ENCODE results near the gene ZSCAN22.

Gene ZSCAN22

DNA sequence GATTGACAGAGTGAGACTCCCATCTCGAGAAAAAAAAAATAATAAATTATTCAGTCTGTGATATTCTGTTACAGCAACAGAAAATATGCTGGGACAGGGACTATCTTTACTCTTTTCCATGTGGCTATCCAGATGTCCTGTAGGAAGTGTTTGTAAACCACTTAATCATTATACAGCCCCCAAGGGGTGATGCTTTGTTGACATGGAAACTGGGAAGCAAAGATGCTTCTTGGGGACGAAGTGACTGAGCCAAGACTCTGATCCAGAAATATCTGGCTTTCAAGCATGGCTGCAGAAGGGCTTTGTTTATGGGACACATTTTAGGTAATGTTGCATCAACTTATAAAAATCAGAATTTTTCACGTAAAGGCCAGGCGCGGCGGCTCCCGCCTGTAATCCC, 42.6 kb upstream of the ZSCAN22 start:
- no peak for TF ChIP-seq CTCF (conservative IDR thresholded peaks at IDR 0.05; ENCODE audit: low read depth, low read length)
- no peak for DNase-seq (ENCODE audit: low read depth)
- no peak overlapping the region for H3K4me3 ChIP-seq (ENCODE audit: low read depth, low read length)

- DNase-seq (ENCODE audit: low read depth) = no peak
- H3K4me3 ChIP-seq (ENCODE audit: low read depth, low read length) = no peak overlapping the region
- TF ChIP-seq CTCF (conservative IDR thresholded peaks at IDR 0.05; ENCODE audit: low read depth, low read length) = no peak
Observed at GRCh38 chr19:58291943-58292342, 34.9 kb upstream of the ZSCAN22 start.

DNA sequence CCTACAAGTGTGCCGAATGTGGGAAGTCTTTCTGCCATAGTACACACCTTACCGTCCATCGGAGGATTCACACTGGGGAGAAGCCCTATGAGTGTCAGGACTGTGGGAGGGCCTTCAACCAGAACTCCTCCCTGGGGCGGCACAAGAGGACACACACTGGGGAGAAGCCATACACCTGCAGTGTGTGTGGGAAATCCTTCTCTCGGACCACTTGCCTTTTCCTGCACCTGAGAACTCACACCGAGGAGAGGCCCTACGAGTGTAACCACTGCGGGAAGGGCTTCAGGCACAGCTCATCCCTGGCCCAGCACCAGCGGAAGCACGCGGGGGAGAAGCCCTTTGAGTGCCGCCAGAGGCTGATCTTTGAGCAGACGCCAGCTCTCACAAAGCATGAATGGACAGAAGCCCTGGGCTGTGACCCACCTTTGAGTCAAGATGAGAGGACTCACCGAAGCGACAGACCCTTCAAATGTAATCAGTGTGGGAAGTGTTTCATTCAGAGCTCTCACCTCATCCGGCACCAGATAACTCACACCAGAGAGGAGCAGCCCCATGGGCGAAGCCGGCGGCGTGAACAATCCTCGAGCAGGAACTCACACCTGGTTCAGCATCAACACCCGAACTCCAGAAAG, 31.9 kb upstream of the ZSCAN22 start:
- no peak for TF ChIP-seq CTCF (conservative IDR thresholded peaks at IDR 0.05; ENCODE audit: low read depth, low read length)
- no peak overlapping the region for H3K4me3 ChIP-seq (ENCODE audit: low read depth, low read length)
- DNase-seq (ENCODE audit: low read depth) = no peak

DNA sequence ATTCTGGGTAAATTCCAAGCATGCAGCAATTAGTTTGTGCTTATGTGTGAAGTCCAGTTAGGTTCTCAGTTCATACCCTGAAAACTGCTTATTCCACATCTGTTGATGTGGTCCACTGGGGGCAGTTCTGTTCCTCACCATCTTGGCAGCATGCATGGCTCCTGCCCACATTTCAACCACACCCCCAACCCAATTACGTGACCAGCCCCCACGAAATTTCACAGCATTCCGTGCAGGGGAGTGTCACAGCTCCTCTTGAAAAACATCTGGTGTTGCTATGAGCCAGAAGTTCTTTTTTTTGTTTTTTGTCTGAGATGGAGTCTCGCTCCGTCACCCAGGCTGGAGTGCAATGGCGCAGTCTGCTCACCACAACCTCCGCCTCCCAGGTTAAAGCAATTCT, 30.7 kb upstream of the ZSCAN22 start:
- no peak overlapping the region for H3K4me3 ChIP-seq (ENCODE audit: low read depth, low read length)
- DNase-seq (ENCODE audit: low read depth) = no peak
- TF ChIP-seq CTCF (conservative IDR thresholded peaks at IDR 0.05; ENCODE audit: low read depth, low read length) = no peak

DNA sequence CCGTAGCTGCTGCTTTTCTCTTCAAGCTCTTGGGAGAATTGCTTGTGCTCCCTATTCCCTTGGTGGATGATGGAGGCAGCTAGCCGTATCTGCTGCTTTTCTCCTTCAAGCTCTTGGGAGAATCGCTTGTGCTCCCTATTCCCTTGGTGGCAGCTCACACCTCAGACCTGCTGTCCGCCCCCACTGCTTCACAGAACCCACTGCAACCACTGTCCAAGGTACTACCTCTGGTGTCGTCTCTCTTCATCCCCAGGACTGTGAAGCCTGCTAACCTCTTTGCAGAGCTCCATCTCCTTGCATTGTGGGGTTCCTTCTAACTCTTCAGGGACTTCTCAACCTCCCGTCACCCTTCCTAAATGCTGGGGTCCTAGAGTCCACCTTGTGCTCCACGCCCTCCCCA, 26.2 kb upstream of the ZSCAN22 start:
- no peak for TF ChIP-seq CTCF (conservative IDR thresholded peaks at IDR 0.05; ENCODE audit: low read depth, low read length)
- DNase-seq (ENCODE audit: low read depth) = no peak
- H3K4me3 ChIP-seq (ENCODE audit: low read depth, low read length) = no peak overlapping the region

DNA sequence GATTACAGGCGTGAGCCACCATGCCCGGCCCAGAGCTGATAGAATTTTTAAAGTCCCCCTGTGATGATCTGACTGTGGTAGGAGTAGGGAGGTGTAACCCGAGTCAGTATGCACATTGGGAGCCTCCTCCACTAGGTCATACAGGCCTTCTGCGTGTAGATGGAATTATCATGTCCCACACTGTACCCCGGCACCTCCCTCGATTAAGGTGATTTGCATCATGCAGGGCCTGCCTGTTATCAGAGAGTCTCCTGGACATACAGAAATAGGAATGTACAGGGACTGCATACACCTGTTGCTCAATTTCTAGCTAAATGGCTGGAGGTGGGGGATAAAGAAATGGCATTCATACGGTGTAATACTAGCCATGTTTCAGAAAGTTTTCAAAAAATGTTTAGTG, 22.5 kb upstream of the ZSCAN22 start:
- H3K4me3 ChIP-seq (ENCODE audit: low read depth, low read length) = no peak overlapping the region
- TF ChIP-seq CTCF (conservative IDR thresholded peaks at IDR 0.05; ENCODE audit: low read depth, low read length) = no peak
- no peak for DNase-seq (ENCODE audit: low read depth)

GRCh38 chr19:58304748-58305064, 22.1 kb upstream of the ZSCAN22 start:
- DNase-seq (ENCODE audit: low read depth) = no peak

More at GRCh38 chr19:58304748-58305064, 22.1 kb upstream of the ZSCAN22 start:
- H3K4me3 ChIP-seq (ENCODE audit: low read depth, low read length) = peak overlapping the region; percentile 96
- TF ChIP-seq CTCF (conservative IDR thresholded peaks at IDR 0.05; ENCODE audit: low read depth, low read length) = no peak

Data from choroid plexus epithelial cell (primary cell).